Adipocyte (in vitro differentiated cells): ENCODE measurements around the gene ZBED5.

ENCODE experiments used
- DNase-seq: peaks from one replicate; pipeline ENCODE4 v3.0.0-alpha.2; 2015; ENCODE audit warnings: low read depth
- H3K27me3 ChIP-seq: replicated peaks from 2 replicates; pipeline ENCODE4 v1.7.0; 2013; ENCODE audit warnings: mild to moderate bottlenecking, low read length, moderate library complexity; ENCODE audit not compliant: control insufficient read depth, insufficient read depth
- H3K36me3 ChIP-seq: 2 replicates; pipeline ENCODE4 v1.7.0; 2013; ENCODE audit warnings: low read length, mild to moderate bottlenecking, moderate library complexity; ENCODE audit not compliant: control insufficient read depth, insufficient read depth, severe bottlenecking
- H3K4me1 ChIP-seq: 2 replicates; pipeline ENCODE4 v1.7.0; 2013; ENCODE audit warnings: mild to moderate bottlenecking, low read length, moderate library complexity; ENCODE audit not compliant: control insufficient read depth, insufficient read depth
- H3K4me3 ChIP-seq: 2 replicates; pipeline ENCODE4 v1.7.0; 2013; ENCODE audit warnings: mild to moderate bottlenecking, low read length, moderate library complexity
- H3K9ac ChIP-seq: 2 replicates; pipeline ENCODE4 v1.7.0; 2013; ENCODE audit warnings: mild to moderate bottlenecking, low read length, moderate library complexity
- H3K9me3 ChIP-seq: 2 replicates; pipeline ENCODE4 v1.7.0; 2013; ENCODE audit warnings: mild to moderate bottlenecking, low read length, moderate library complexity; ENCODE audit not compliant: control insufficient read depth

The ZBED5 gene

GRCh38 chr11:10876158-10876557 lies 18.3 kb upstream of the ZBED5 start:
- H3K9me3 ChIP-seq, result peaks cover 8% of the 10 kb centered on the region
- no peak overlapping the region for H3K9ac ChIP-seq
- no peak overlapping the region for H3K4me3 ChIP-seq
- no peaks in the 10 kb centered on the region for H3K27me3 ChIP-seq
- peaks cover 6% of the 10 kb centered on the region for H3K4me1 ChIP-seq
- peaks cover 4% of the 10 kb centered on the region for H3K36me3 ChIP-seq
- DNase-seq, result peak; percentile 56

- DNase-seq, result no peak
These were observed 17.7 kb upstream of the ZBED5 start for GRCh38 chr11:10875430-10876021.

GRCh38 chr11:10872097-10872496 lies 14.2 kb upstream of the ZBED5 start:
- Histone ChIP-seq H3K9ac (no peak overlapping the region), H3K27me3 (no peaks in the 10 kb centered on the region)
- DNase-seq, result no peak

More at GRCh38 chr11:10875430-10876021, 17.7 kb upstream of the ZBED5 start:
- Histone ChIP-seq H3K9me3 (peaks cover 8% of the 10 kb centered on the region), H3K36me3 (peaks cover 4% of the 10 kb centered on the region), H3K9ac (no peak overlapping the region), H3K4me3 (no peak overlapping the region), H3K4me1 (peaks cover 6% of the 10 kb centered on the region), H3K27me3 (no peaks in the 10 kb centered on the region)

GRCh38 chr11:10868352-10868751 lies 10.5 kb upstream of the ZBED5 start:
- H3K9me3 ChIP-seq, result peaks cover 8% of the 10 kb centered on the region
- peaks cover 11% of the 10 kb centered on the region for H3K4me1 ChIP-seq
- no peak for DNase-seq
- no peaks in the 10 kb centered on the region for H3K27me3 ChIP-seq
- no peak overlapping the region for H3K4me3 ChIP-seq
- peaks cover 4% of the 10 kb centered on the region for H3K36me3 ChIP-seq
- no peak overlapping the region for H3K9ac ChIP-seq

More at GRCh38 chr11:10872097-10872496, 14.2 kb upstream of the ZBED5 start:
- Histone ChIP-seq H3K36me3 (peaks cover 4% of the 10 kb centered on the region), H3K4me1 (peaks cover 7% of the 10 kb centered on the region), H3K9me3 (peaks cover 8% of the 10 kb centered on the region), H3K4me3 (no peak overlapping the region)

- Histone ChIP-seq H3K4me1 (peaks cover 11% of the 10 kb centered on the region), H3K9me3 (peaks cover 2% of the 10 kb centered on the region), H3K4me3 (no peak overlapping the region), H3K9ac (peak overlapping the region; percentile 16), H3K36me3 (peaks cover 1% of the 10 kb centered on the region), H3K27me3 (no peaks in the 10 kb centered on the region)
- DNase-seq, result peak; percentile 52
These were observed 9.1 kb upstream of the ZBED5 start for GRCh38 chr11:10866893-10867331.

- H3K4me3 ChIP-seq, result no peak overlapping the region
- no peaks in the 10 kb centered on the region for H3K36me3 ChIP-seq
- H3K9ac ChIP-seq, result no peak overlapping the region
- DNase-seq, result no peak
- no peaks in the 10 kb centered on the region for H3K9me3 ChIP-seq
- no peaks in the 10 kb centered on the region for H3K27me3 ChIP-seq
- peaks cover 11% of the 10 kb centered on the region for H3K4me1 ChIP-seq
These were observed 8.0 kb upstream of the ZBED5 start for GRCh38 chr11:10865837-10866270.

- peak; percentile 48 for DNase-seq
- Histone ChIP-seq H3K9me3 (no peaks in the 10 kb centered on the region), H3K36me3 (no peaks in the 10 kb centered on the region), H3K27me3 (no peaks in the 10 kb centered on the region), H3K9ac (no peak overlapping the region), H3K4me3 (no peak overlapping the region), H3K4me1 (peaks cover 11% of the 10 kb centered on the region)
These were observed 6.8 kb upstream of the ZBED5 start for GRCh38 chr11:10864688-10865087.

- peaks cover 7% of the 10 kb centered on the region for H3K4me1 ChIP-seq
- H3K9ac ChIP-seq, result no peak overlapping the region
- DNase-seq, result no peak
- H3K27me3 ChIP-seq, result no peaks in the 10 kb centered on the region
- H3K4me3 ChIP-seq, result no peak overlapping the region
- no peaks in the 10 kb centered on the region for H3K9me3 ChIP-seq
- H3K36me3 ChIP-seq, result no peaks in the 10 kb centered on the region
These were observed 4.6 kb upstream of the ZBED5 start for GRCh38 chr11:10862446-10862845.

GRCh38 chr11:10861799-10862198 lies 3.9 kb upstream of the ZBED5 start:
- Histone ChIP-seq H3K4me3 (no peak overlapping the region), H3K9ac (no peak overlapping the region), H3K36me3 (no peaks in the 10 kb centered on the region), H3K9me3 (no peaks in the 10 kb centered on the region), H3K4me1 (peaks cover 1% of the 10 kb centered on the region), H3K27me3 (no peaks in the 10 kb centered on the region)
- DNase-seq, result no peak

- DNase-seq, result no peak
- peaks cover under 1% of the 10 kb centered on the region for H3K36me3 ChIP-seq
- H3K9ac ChIP-seq, result no peak overlapping the region
- H3K4me1 ChIP-seq, result peaks cover 7% of the 10 kb centered on the region
- H3K9me3 ChIP-seq, result no peaks in the 10 kb centered on the region
- no peak overlapping the region for H3K4me3 ChIP-seq
- H3K27me3 ChIP-seq, result no peaks in the 10 kb centered on the region
These were observed 3.2 kb upstream of the ZBED5 start for GRCh38 chr11:10861047-10861446.

- Histone ChIP-seq H3K9me3 (no peaks in the 10 kb centered on the region), H3K4me1 (peaks cover 13% of the 10 kb centered on the region), H3K27me3 (no peaks in the 10 kb centered on the region), H3K4me3 (peak overlapping the region; percentile 99), H3K9ac (peak overlapping the region; percentile 99), H3K36me3 (peaks cover 24% of the 10 kb centered on the region)
- DNase-seq, result peak; percentile 78
These were observed 829 bp upstream of the ZBED5 start for GRCh38 chr11:10858439-10859325.
